Endodermal cell (in vitro differentiated cells): ENCODE results near the gene ATXN1. TPM values are rescaled to one million over a fixed set of nuclear protein-coding genes. Genes with fewer than 3 reads are reported as not detected.

ENCODE experiments used
- DNase-seq: peaks from one replicate; pipeline ENCODE4 v3.0.0-alpha.2; 2017
- H3K27ac ChIP-seq: 2 replicates; pipeline ENCODE4 v1.5.1; 2013; ENCODE audit warnings: mild to moderate bottlenecking, low read depth, low read length, moderate library complexity
- H3K27me3 ChIP-seq: 2 replicates; pipeline ENCODE4 v1.6.1; 2013; ENCODE audit warnings: mild to moderate bottlenecking, low read length, moderate library complexity; ENCODE audit not compliant: insufficient read depth, control insufficient read depth, poor library complexity, severe bottlenecking
- H3K36me3 ChIP-seq: 2 replicates; pipeline ENCODE4 v1.7.0; 2013; ENCODE audit warnings: mild to moderate bottlenecking, low read length, moderate library complexity; ENCODE audit not compliant: control insufficient read depth, insufficient read depth
- H3K4me1 ChIP-seq: one replicate; pipeline ENCODE4 v1.7.0; 2013; ENCODE audit warnings: low read length; ENCODE audit not compliant: control insufficient read depth, insufficient read depth
- H3K4me3 ChIP-seq: 2 replicates; pipeline ENCODE4 v1.5.1; 2013; ENCODE audit warnings: mild to moderate bottlenecking, low read length, moderate library complexity
- H3K9ac ChIP-seq: 2 replicates; pipeline ENCODE4 v1.6.1; 2013; ENCODE audit warnings: mild to moderate bottlenecking, low read length, moderate library complexity; ENCODE audit not compliant: poor library complexity, severe bottlenecking; ENCODE audit errors: extremely low read depth
- H3K9me3 ChIP-seq: 2 replicates; pipeline ENCODE4 v1.6.1; 2013; ENCODE audit warnings: mild to moderate bottlenecking, low read length, moderate library complexity; ENCODE audit not compliant: control insufficient read depth
- H3K27ac Mint-ChIP-seq: 2 replicates; pipeline ENCODE4 v1.8.0; 2020; ENCODE audit warnings: mixed read lengths
- H3K27me3 Mint-ChIP-seq: 2 replicates; pipeline ENCODE4 v1.8.0; 2021; ENCODE audit warnings: mild to moderate bottlenecking, mixed read lengths; ENCODE audit not compliant: insufficient read depth
- H3K36me3 Mint-ChIP-seq: 2 replicates; pipeline ENCODE4 v1.8.0; 2020; ENCODE audit warnings: low read depth, mixed read lengths
- H3K4me1 Mint-ChIP-seq: 2 replicates; pipeline ENCODE4 v1.8.0; 2020; ENCODE audit warnings: mixed read lengths
- H3K4me3 Mint-ChIP-seq: 2 replicates; pipeline ENCODE4 v1.8.0; 2020; ENCODE audit warnings: mild to moderate bottlenecking, moderate library complexity, mixed read lengths
- H3K9me3 Mint-ChIP-seq: 2 replicates; pipeline ENCODE4 v1.8.0; 2020; ENCODE audit warnings: mild to moderate bottlenecking, mixed read lengths
- WGBS, 2 experiments: methylation state at CpG; one replicate each; pipeline versions ENCODE4 v1.1.5 to v1.1.7; 2013; ENCODE audit warnings: missing lambda C conversion rate in 2 of 2, mixed read lengths in 1 of 2; ENCODE audit not compliant: insufficient coverage in 1 of 2, insufficient read length in 1 of 2; 5-methylcytosine and 5-hydroxymethylcytosine counted together
- total RNA-seq, 2 donors: library from RNA; stranded (reverse); fragmentation: NEBNext Ultra II Directional in 1 of 2; extraction: Animal tissue kit (Norgen Biotek cat#: 25700) in 1 of 2; gene quantifications; 2 replicates in 1 of 2; 3 replicates in 1 of 2; pipeline ENCODE4 v1.2.1, GENCODE V29; 2021
- TF ChIP-seq, protein P1 (sequence below): fragments of 200-600 bp; sonication (generic); conservative IDR thresholded peaks from 2 replicates; pipeline ENCODE4 v1.5.0; 2021; ENCODE audit warnings: antibody characterized with exemption, mild to moderate bottlenecking

ATXN1 gene
- total RNA-seq, 2 donors from 2014 or later = 10.4 to 15.9 TPM

DNA sequence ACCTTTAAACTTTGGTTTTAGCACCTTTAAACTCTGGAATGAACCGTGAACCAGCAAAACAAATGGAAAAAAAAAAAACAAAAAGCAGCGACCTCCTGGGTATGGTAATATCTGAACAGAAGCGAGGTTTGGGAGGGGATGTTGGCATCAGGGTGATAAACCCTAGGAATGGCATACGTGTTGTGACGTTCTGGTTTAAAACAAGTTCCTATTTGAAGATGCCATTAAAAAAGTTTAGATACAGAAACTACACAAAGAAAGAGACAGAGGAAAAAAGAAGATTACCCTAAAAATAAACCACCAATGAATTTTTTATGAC is 60.4 kb downstream of the ATXN1 start:
- no peak overlapping the region for H3K27ac Mint-ChIP-seq

DNA sequence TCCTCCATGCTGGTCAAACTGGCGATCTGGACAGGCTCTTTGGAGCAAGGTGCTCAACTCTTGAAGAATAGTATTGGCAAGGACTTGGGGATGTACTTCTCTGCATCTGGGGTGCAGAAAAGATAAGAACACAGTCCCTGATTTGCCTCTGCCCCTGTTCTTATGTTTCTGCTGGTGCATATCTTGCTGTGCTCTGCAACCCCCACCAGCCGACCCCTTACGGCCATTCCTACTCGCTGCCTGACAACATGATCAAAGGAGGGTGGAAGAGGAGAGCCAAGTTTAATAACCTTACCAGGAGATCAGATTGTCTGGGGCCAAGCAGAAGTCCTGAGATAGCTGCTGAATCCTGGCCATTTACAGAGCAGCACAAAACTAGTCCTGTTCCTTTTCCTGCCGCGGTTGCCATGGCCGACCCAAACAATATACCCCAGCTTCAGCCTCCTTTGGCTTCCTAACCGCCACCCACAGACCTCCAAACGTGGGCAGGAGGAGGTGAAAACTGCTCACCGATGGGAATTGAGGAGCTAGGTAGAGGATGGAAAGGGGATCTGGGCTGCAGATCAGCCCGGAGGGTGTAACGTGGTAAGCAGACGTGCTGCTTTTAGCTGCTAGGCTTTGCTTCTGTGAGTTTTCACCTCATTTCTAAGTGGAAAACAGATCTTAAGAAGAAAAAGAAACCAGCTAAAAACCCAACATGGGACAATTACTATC is 60.9 kb downstream of the ATXN1 start:
- peak; percentile 69 for DNase-seq
- Histone ChIP-seq H3K27ac (no peak overlapping the region), H3K36me3 (no peaks in the 10 kb centered on the region), H3K9me3 (no peaks in the 10 kb centered on the region), H3K9ac (no peak overlapping the region), H3K4me1 (peaks cover 5% of the 10 kb centered on the region), H3K27me3 (no peaks in the 10 kb centered on the region), H3K4me3 (no peak overlapping the region)
- Mint-ChIP-seq H3K27ac (no peak overlapping the region), H3K9me3 (peaks cover 4% of the 10 kb centered on the region), H3K27me3 (no peaks in the 10 kb centered on the region), H3K4me1 (peaks cover 37% of the 10 kb centered on the region), H3K4me3 (no peak overlapping the region), H3K36me3 (no peaks in the 10 kb centered on the region)
- 79 to 80% methylated on average over 6 to 13 of the region's 13 CpGs for WGBS, 2 experiments
- TF ChIP-seq, protein P1, sequence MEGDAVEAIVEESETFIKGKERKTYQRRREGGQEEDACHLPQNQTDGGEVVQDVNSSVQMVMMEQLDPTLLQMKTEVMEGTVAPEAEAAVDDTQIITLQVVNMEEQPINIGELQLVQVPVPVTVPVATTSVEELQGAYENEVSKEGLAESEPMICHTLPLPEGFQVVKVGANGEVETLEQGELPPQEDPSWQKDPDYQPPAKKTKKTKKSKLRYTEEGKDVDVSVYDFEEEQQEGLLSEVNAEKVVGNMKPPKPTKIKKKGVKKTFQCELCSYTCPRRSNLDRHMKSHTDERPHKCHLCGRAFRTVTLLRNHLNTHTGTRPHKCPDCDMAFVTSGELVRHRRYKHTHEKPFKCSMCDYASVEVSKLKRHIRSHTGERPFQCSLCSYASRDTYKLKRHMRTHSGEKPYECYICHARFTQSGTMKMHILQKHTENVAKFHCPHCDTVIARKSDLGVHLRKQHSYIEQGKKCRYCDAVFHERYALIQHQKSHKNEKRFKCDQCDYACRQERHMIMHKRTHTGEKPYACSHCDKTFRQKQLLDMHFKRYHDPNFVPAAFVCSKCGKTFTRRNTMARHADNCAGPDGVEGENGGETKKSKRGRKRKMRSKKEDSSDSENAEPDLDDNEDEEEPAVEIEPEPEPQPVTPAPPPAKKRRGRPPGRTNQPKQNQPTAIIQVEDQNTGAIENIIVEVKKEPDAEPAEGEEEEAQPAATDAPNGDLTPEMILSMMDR = no peak

More for the DNA sequence above, 60.4 kb downstream of the ATXN1 start:
- no peak for DNase-seq
- Mint-ChIP-seq H3K4me3 (no peak overlapping the region), H3K4me1 (peaks cover 37% of the 10 kb centered on the region), H3K9me3 (peaks cover 4% of the 10 kb centered on the region), H3K36me3 (no peaks in the 10 kb centered on the region), H3K27me3 (no peaks in the 10 kb centered on the region)
- no peak overlapping the region for H3K9ac ChIP-seq
- H3K9me3 ChIP-seq = no peaks in the 10 kb centered on the region
- H3K27me3 ChIP-seq = no peaks in the 10 kb centered on the region
- no peaks in the 10 kb centered on the region for H3K36me3 ChIP-seq
- H3K4me3 ChIP-seq = no peak overlapping the region
- TF ChIP-seq, protein P1 = no peak
- WGBS, 2 experiments = 86 to 89% methylated on average over 2 to 5 of the region's 5 CpGs
- H3K4me1 ChIP-seq = peaks cover 5% of the 10 kb centered on the region
- no peak overlapping the region for H3K27ac ChIP-seq

GRCh38 chr6:16698997-16699868 is 62.0 kb downstream of the ATXN1 start:
- Mint-ChIP-seq H3K36me3 (peaks cover 2% of the 10 kb centered on the region), H3K4me3 (no peak overlapping the region), H3K4me1 (peaks cover 35% of the 10 kb centered on the region), H3K27ac (peak overlapping the region; percentile 38), H3K9me3 (peaks cover 4% of the 10 kb centered on the region), H3K27me3 (no peaks in the 10 kb centered on the region)
- H3K4me1 ChIP-seq = peaks cover 5% of the 10 kb centered on the region
- no peaks in the 10 kb centered on the region for H3K27me3 ChIP-seq
- no peaks in the 10 kb centered on the region for H3K9me3 ChIP-seq
- no peak overlapping the region for H3K4me3 ChIP-seq
- no peak overlapping the region for H3K27ac ChIP-seq
- no peaks in the 10 kb centered on the region for H3K36me3 ChIP-seq
- H3K9ac ChIP-seq = no peak overlapping the region
- no peak for DNase-seq
- TF ChIP-seq, protein P1 = no peak
- 81 to 82% methylated on average over 5 to 7 of the region's 7 CpGs for WGBS, 2 experiments
